GM23248 (cell line): ENCODE measurements around the gene MACC1. TPM values are rescaled to one million over a fixed set of nuclear protein-coding genes. Genes with fewer than 3 reads are reported as not detected.

Source experiments
- DNase-seq: peaks from one replicate; pipeline ENCODE4 v3.0.0-alpha.2; 2015
- H2AFZ ChIP-seq: fragments of 200-600 bp; sonication (generic); 2 replicates; pipeline ENCODE4 v1.6.1; 2016; ENCODE audit warnings: antibody characterized with exemption
- H3F3A ChIP-seq: fragments of 200-600 bp; sonication (generic); 2 replicates; pipeline ENCODE4 v1.6.1; 2016; ENCODE audit warnings: mild to moderate bottlenecking, antibody characterized with exemption, mixed run types; ENCODE audit not compliant: insufficient read depth
- H3K27ac ChIP-seq: fragments of 200-600 bp; sonication (generic); 2 replicates; pipeline ENCODE4 v1.5.1; 2016; ENCODE audit warnings: mild to moderate bottlenecking
- H3K27me3 ChIP-seq: fragments of 200-600 bp; sonication (generic); replicated peaks from 2 replicates; pipeline ENCODE4 v1.6.1; 2016; ENCODE audit warnings: mild to moderate bottlenecking; ENCODE audit not compliant: insufficient read depth
- H3K36me3 ChIP-seq: fragments of 200-600 bp; sonication (generic); 2 replicates; pipeline ENCODE4 v1.6.1; 2016; ENCODE audit warnings: low read depth, mild to moderate bottlenecking
- H3K4me1 ChIP-seq: fragments of 200-600 bp; sonication (generic); 2 replicates; pipeline ENCODE4 v1.6.1; 2016; ENCODE audit warnings: mild to moderate bottlenecking; ENCODE audit not compliant: insufficient read depth
- H3K4me2 ChIP-seq: fragments of 200-600 bp; sonication (generic); one replicate; pipeline ENCODE4 v1.6.1; 2016; ENCODE audit warnings: mild to moderate bottlenecking; ENCODE audit not compliant: unreplicated experiment
- H3K4me3 ChIP-seq: fragments of 200-600 bp; sonication (generic); 2 replicates; pipeline ENCODE4 v1.5.1; 2016; ENCODE audit warnings: mild to moderate bottlenecking
- H3K79me2 ChIP-seq: fragments of 200-600 bp; sonication (generic); 2 replicates; pipeline ENCODE4 v1.6.1; 2016; ENCODE audit warnings: mild to moderate bottlenecking; ENCODE audit not compliant: insufficient read depth
- H3K9ac ChIP-seq: fragments of 200-600 bp; sonication (generic); 2 replicates; pipeline ENCODE4 v1.6.1; 2016; ENCODE audit warnings: mild to moderate bottlenecking
- H3K9me2 ChIP-seq: fragments of 200-600 bp; sonication (generic); 2 replicates; pipeline ENCODE4 v1.6.1; 2016; ENCODE audit warnings: mixed run types, mild to moderate bottlenecking, moderate library complexity; ENCODE audit not compliant: insufficient read depth
- H3K9me3 ChIP-seq: fragments of 200-600 bp; sonication (generic); one replicate; pipeline ENCODE4 v1.6.1; 2017; ENCODE audit warnings: low read depth
- H4K20me1 ChIP-seq: fragments of 200-600 bp; sonication (generic); 2 replicates; pipeline ENCODE4 v1.6.0; 2016; ENCODE audit not compliant: insufficient read depth
- EZH2 ChIP-seq: fragments of 200-600 bp; sonication (generic); IDR thresholded peaks from 2 replicates; pipeline ENCODE4 v1.6.1; 2018; ENCODE audit warnings: antibody characterized with exemption, mild to moderate bottlenecking; ENCODE audit not compliant: insufficient read depth, poor library complexity, severe bottlenecking
- EZH2phosphoT487 ChIP-seq: fragments of 200-600 bp; sonication (generic); IDR thresholded peaks from 2 replicates; pipeline ENCODE4 v1.6.1; 2018; ENCODE audit warnings: antibody characterized with exemption, moderate library complexity, mild to moderate bottlenecking, low read depth; ENCODE audit not compliant: insufficient read depth
- WGBS, 2 experiments: methylation state at CpG; one replicate each; pipeline ENCODE4 v1.1.6; 2015 to 2017; ENCODE audit warnings: low lambda C conversion rate in 2 of 2, low coverage in 1 of 2; ENCODE audit errors: missing lambda C conversion rate in 2 of 2; 5-methylcytosine and 5-hydroxymethylcytosine counted together
- in situ Hi-C: fragments of 300-500 bp; cut with MboI; formaldehyde crosslinking; loops from 2 replicates; pipeline ENCODE4 v1.15.0; 2020
- polyA plus RNA-seq: library from polyadenylated mRNA; unstranded; fragments of >200 nt; fragmentation: Nextera tagmentation; extraction: Ambion mirVana; gene quantifications from 2 replicates; pipeline ENCODE4 v1.2.1, GENCODE V29; 2016
- total RNA-seq: library from RNA; depleted of rRNA; stranded (reverse); fragments of >200 nt; shearing (Covaris generic); gene quantifications from 2 replicates; pipeline ENCODE4 v1.2.3, GENCODE V29; 2014

Gene MACC1
- total and polyA plus RNA-seq, 2 experiments from 2014 or later, result 0.05 to 0.11 TPM

- WGBS, 2 experiments, result 81 to 83% methylated on average over 7 of the region's 7 CpGs
- DNase-seq, result no peak
- TF ChIP-seq EZH2phosphoT487 (no peak), EZH2 (no peak)
Observed at GRCh38 chr7:20222219-20222828, 5.1 kb upstream of the MACC1 start.

GRCh38 chr7:20220921-20221547 is 3.9 kb upstream of the MACC1 start:
- H3K4me1 ChIP-seq, result peaks cover 57% of the 10 kb centered on the region
- 0 to 2% methylated on average over 4 of the region's 4 CpGs for WGBS, 2 experiments
- H3K9me2 ChIP-seq, result no peaks in the 10 kb centered on the region
- H3F3A ChIP-seq, result peaks cover 34% of the 10 kb centered on the region
- H3K27ac ChIP-seq, result peak overlapping the region; percentile 84
- H3K79me2 ChIP-seq, result no peaks in the 10 kb centered on the region
- in situ Hi-C loops, result no loop called here
- H3K9me3 ChIP-seq, result no peaks in the 10 kb centered on the region
- TF ChIP-seq EZH2phosphoT487, result peak; percentile 90
- TF ChIP-seq EZH2, result no peak
- no peaks in the 10 kb centered on the region for H4K20me1 ChIP-seq
- no peaks in the 10 kb centered on the region for H3K27me3 ChIP-seq
- H2AFZ ChIP-seq, result no peak overlapping the region
- no peaks in the 10 kb centered on the region for H3K36me3 ChIP-seq
- peak overlapping the region; percentile 42 for H3K9ac ChIP-seq
- H3K4me2 ChIP-seq, result peak overlapping the region; percentile 37
- H3K4me3 ChIP-seq, result no peak overlapping the region
- DNase-seq, result peak; percentile 93

More at GRCh38 chr7:20222219-20222828, 5.1 kb upstream of the MACC1 start:
- Histone ChIP-seq H3F3A (peaks cover 35% of the 10 kb centered on the region), H3K36me3 (no peaks in the 10 kb centered on the region), H2AFZ (no peak overlapping the region), H3K9me3 (no peaks in the 10 kb centered on the region), H3K4me1 (peaks cover 62% of the 10 kb centered on the region), H3K4me2 (no peak overlapping the region), H3K9me2 (no peaks in the 10 kb centered on the region), H3K27me3 (no peaks in the 10 kb centered on the region), H3K79me2 (no peaks in the 10 kb centered on the region), H3K9ac (no peak overlapping the region), H3K4me3 (no peak overlapping the region), H4K20me1 (no peaks in the 10 kb centered on the region), H3K27ac (no peak overlapping the region)
- in situ Hi-C loops, result no loop called here

GRCh38 chr7:20220293-20220761 is 3.1 kb upstream of the MACC1 start:
- Histone ChIP-seq H3K9me3 (no peaks in the 10 kb centered on the region), H3K27me3 (no peaks in the 10 kb centered on the region), H3K27ac (peak overlapping the region; percentile 84), H3K9ac (peak overlapping the region; percentile 42), H3K9me2 (no peaks in the 10 kb centered on the region), H3F3A (peaks cover 34% of the 10 kb centered on the region), H3K4me3 (no peak overlapping the region), H2AFZ (no peak overlapping the region), H3K36me3 (no peaks in the 10 kb centered on the region), H3K4me2 (peak overlapping the region; percentile 37), H3K79me2 (no peaks in the 10 kb centered on the region), H4K20me1 (no peaks in the 10 kb centered on the region), H3K4me1 (peaks cover 57% of the 10 kb centered on the region)
- TF ChIP-seq EZH2phosphoT487 (no peak), EZH2 (no peak)
- no peak for DNase-seq
- in situ Hi-C loops, result no loop called here
- WGBS, 2 experiments, result 68 to 86% methylated on average over 3 of the region's 3 CpGs

- no peaks in the 10 kb centered on the region for H3K9me2 ChIP-seq
- TF ChIP-seq EZH2, result no peak
- no peak for TF ChIP-seq EZH2phosphoT487
- peaks cover 57% of the 10 kb centered on the region for H3K4me1 ChIP-seq
- H3K9me3 ChIP-seq, result no peaks in the 10 kb centered on the region
- peak; percentile 71 for DNase-seq
- H3K4me2 ChIP-seq, result no peak overlapping the region
- peaks cover 34% of the 10 kb centered on the region for H3F3A ChIP-seq
- H3K27me3 ChIP-seq, result no peaks in the 10 kb centered on the region
- WGBS, 2 experiments, result 84 to 87% methylated on average over 7 of the region's 7 CpGs
- H3K4me3 ChIP-seq, result no peak overlapping the region
- H3K36me3 ChIP-seq, result no peaks in the 10 kb centered on the region
- H3K79me2 ChIP-seq, result no peaks in the 10 kb centered on the region
- no peaks in the 10 kb centered on the region for H4K20me1 ChIP-seq
- H3K27ac ChIP-seq, result 0 out of 2 replicates have a peak overlapping the region, but pooled peaks have one; percentile 14
- no peak overlapping the region for H2AFZ ChIP-seq
- in situ Hi-C loops, result no loop called here
- H3K9ac ChIP-seq, result no peak overlapping the region
Observed at GRCh38 chr7:20219446-20220292, 2.5 kb upstream of the MACC1 start.
